ENCODE data around the gene CHST14.

Gene CHST14

GRCh38 chr15:40443255-40443654 lies 27.5 kb upstream of the CHST14 start:
- H3K27ac ChIP-seq (ENCODE audit: low read depth, low read length, poor library complexity, severe bottlenecking): no peak overlapping the region
- peaks cover 7% of the 10 kb centered on the region; the same call in 1 of the 2 replicates for H4K20me1 ChIP-seq (ENCODE audit: insufficient read depth, low read length)
- TF ChIP-seq CTCF (IDR thresholded peaks at IDR 0.05; ENCODE audit: low read length) (no peak), EZH2 (IDR thresholded peaks at IDR 0.05; ENCODE audit: borderline replicate concordance, low read length) (no peak)
- no peaks in the 10 kb centered on the region; the same call in 1 of the 2 replicates for H3K79me2 ChIP-seq (ENCODE audit: insufficient read depth, low read length)
- no peak overlapping the region for H3K4me3 ChIP-seq (ENCODE audit: low read depth, low read length, poor library complexity, severe bottlenecking)
- peaks cover 5% of the 10 kb centered on the region; the same call in 1 of the 2 replicates for H3K27me3 ChIP-seq (ENCODE audit: insufficient read depth, low read length)
- H3K9ac ChIP-seq (ENCODE audit: low read length): no peak overlapping the region
- peaks cover 22% of the 10 kb centered on the region for H3K4me1 ChIP-seq (ENCODE audit: insufficient read depth, low read length, severe bottlenecking)
- H2AFZ ChIP-seq (ENCODE audit: low read length): no peak overlapping the region
- H3K9me3 ChIP-seq (ENCODE audit: low read length): no peaks in the 10 kb centered on the region
- no peaks in the 10 kb centered on the region for H3F3A ChIP-seq (ENCODE audit: insufficient read depth, low read length)
- no peak overlapping the region for H3K4me2 ChIP-seq (ENCODE audit: low read length)
- no peaks in the 10 kb centered on the region; the same call in 1 of the 2 replicates for H3K36me3 ChIP-seq (ENCODE audit: insufficient read depth, low read length)
- no peaks in the 10 kb centered on the region for H3K9me2 ChIP-seq (ENCODE audit: low read depth, low read length)

GRCh38 chr15:40443846-40444245 lies 26.9 kb upstream of the CHST14 start:
- Histone ChIP-seq H3K36me3 (ENCODE audit: insufficient read depth, low read length) (no peaks in the 10 kb centered on the region; the same call in 1 of the 2 replicates), H3K9ac (ENCODE audit: low read length) (no peak overlapping the region), H3K4me3 (ENCODE audit: low read depth, low read length, poor library complexity, severe bottlenecking) (no peak overlapping the region), H4K20me1 (ENCODE audit: insufficient read depth, low read length) (peaks cover 7% of the 10 kb centered on the region; the same call in 1 of the 2 replicates), H3K9me3 (ENCODE audit: low read length) (no peaks in the 10 kb centered on the region), H3K9me2 (ENCODE audit: low read depth, low read length) (no peaks in the 10 kb centered on the region), H3K27ac (ENCODE audit: low read depth, low read length, poor library complexity, severe bottlenecking) (no peak overlapping the region), H3F3A (ENCODE audit: insufficient read depth, low read length) (no peaks in the 10 kb centered on the region), H3K4me1 (ENCODE audit: insufficient read depth, low read length, severe bottlenecking) (peaks cover 22% of the 10 kb centered on the region), H3K4me2 (ENCODE audit: low read length) (no peak overlapping the region), H2AFZ (ENCODE audit: low read length) (no peak overlapping the region), H3K79me2 (ENCODE audit: insufficient read depth, low read length) (no peaks in the 10 kb centered on the region; the same call in 1 of the 2 replicates), H3K27me3 (ENCODE audit: insufficient read depth, low read length) (peaks cover 5% of the 10 kb centered on the region; the same call in 1 of the 2 replicates)
- TF ChIP-seq EZH2 (IDR thresholded peaks at IDR 0.05; ENCODE audit: borderline replicate concordance, low read length) (no peak), CTCF (IDR thresholded peaks at IDR 0.05; ENCODE audit: low read length) (no peak)

DNA sequence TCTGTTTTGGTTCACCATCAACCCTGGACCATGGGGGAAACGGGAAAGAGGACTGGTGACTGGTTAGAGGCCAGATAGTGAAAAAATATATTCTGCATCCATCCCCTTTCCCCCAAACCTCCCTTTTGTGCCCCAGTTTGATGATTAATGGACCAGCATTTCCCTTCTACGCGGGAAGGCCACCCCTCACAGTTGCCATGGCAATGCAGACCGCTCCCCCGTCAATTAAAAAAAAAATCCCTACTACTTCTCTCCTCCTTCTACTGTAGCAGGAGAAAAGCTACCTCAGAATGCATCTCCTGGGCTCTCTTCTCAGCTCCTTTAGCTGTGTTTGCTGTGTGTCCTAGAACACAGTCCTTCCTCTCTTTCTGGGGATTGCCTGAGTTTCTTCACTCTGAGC lies 26.0 kb upstream of the CHST14 start:
- Histone ChIP-seq H3K27me3 (ENCODE audit: insufficient read depth, low read length) (peaks cover 5% of the 10 kb centered on the region; the same call in 1 of the 2 replicates), H3K4me2 (ENCODE audit: low read length) (no peak overlapping the region), H2AFZ (ENCODE audit: low read length) (no peak overlapping the region), H3F3A (ENCODE audit: insufficient read depth, low read length) (no peaks in the 10 kb centered on the region), H4K20me1 (ENCODE audit: insufficient read depth, low read length) (peaks cover 7% of the 10 kb centered on the region; the same call in 1 of the 2 replicates), H3K9me2 (ENCODE audit: low read depth, low read length) (no peaks in the 10 kb centered on the region), H3K4me3 (ENCODE audit: low read depth, low read length, poor library complexity, severe bottlenecking) (no peak overlapping the region), H3K79me2 (ENCODE audit: insufficient read depth, low read length) (no peaks in the 10 kb centered on the region; the same call in 1 of the 2 replicates), H3K9ac (ENCODE audit: low read length) (no peak overlapping the region), H3K36me3 (ENCODE audit: insufficient read depth, low read length) (no peaks in the 10 kb centered on the region; the same call in 1 of the 2 replicates), H3K4me1 (ENCODE audit: insufficient read depth, low read length, severe bottlenecking) (peaks cover 18% of the 10 kb centered on the region), H3K9me3 (ENCODE audit: low read length) (no peaks in the 10 kb centered on the region), H3K27ac (ENCODE audit: low read depth, low read length, poor library complexity, severe bottlenecking) (no peak overlapping the region)
- TF ChIP-seq EZH2 (IDR thresholded peaks at IDR 0.05; ENCODE audit: borderline replicate concordance, low read length): no peak
- no peak for TF ChIP-seq CTCF (IDR thresholded peaks at IDR 0.05; ENCODE audit: low read length)
